ENCODE measurements around the gene TBXAS1.

Gene TBXAS1

GRCh38 chr7:140069298-140069949 is 240.4 kb downstream of the TBXAS1 start:
- no peak for DNase-seq (ENCODE audit: low read depth, low spot score)
